HL-60 (cell line): ENCODE measurements around the gene CSNK1A1.

ENCODE experiments used
- CTCF ChIP-seq: IDR thresholded peaks from one replicate; pipeline ENCODE4 v1.5.1; 2011; ENCODE audit warnings: low read length, control low read depth, inconsistent platforms; ENCODE audit not compliant: insufficient read depth
- POLR2AphosphoS5 ChIP-seq: IDR thresholded peaks from 2 replicates; pipeline ENCODE4 v1.6.1; 2012; ENCODE audit warnings: low read depth

- TF ChIP-seq CTCF (no peak), POLR2AphosphoS5 (no peak)
These were observed 18.8 kb downstream of the CSNK1A1 start for GRCh38 chr5:149532413-149532812.
